ENCODE data around the gene TMSB15B. TPM values are rescaled to one million over a fixed set of nuclear protein-coding genes. Genes with fewer than 3 reads are reported as not detected.
"Not testable (repeated sequence)": the region's sequence is repeated elsewhere in the genome, so short reads cannot be mapped to it uniquely, and the experiment has no call there.

The TMSB15B gene
- total and polyA plus RNA-seq, 10 donors: 2.0 to 8.6 (median 4.0) TPM

GRCh38 chrX:103919270-103919637, 43.2 kb upstream of the TMSB15B start:
- TF ChIP-seq POLR2AphosphoS5 (IDR thresholded peaks at IDR 0.05) (no peak), CTCF (IDR thresholded peaks at IDR 0.05 in 8 of 11, conservative IDR thresholded peaks at IDR 0.05 in 3 of 11) (peak in 5 of 11 experiments; percentile 30 to 48 (median 38))
- intact Hi-C loops (cut with DNase I; ENCODE audit: low total_unique reads): no loop called here
- DNase-seq: no peak
- Histone ChIP-seq H3K9me3 (no peaks in the 10 kb centered on the region), H3K27me3 (replicated peaks in 1 of 7) (peaks cover 0 to 7% (median 0%) of the 10 kb centered on the region in 7 donors), H3K27ac (peak overlapping the region; percentile 1 to 86 (median 76)), H3K4me3 (peak overlapping the region; percentile 24 to 77 (median 50)), H3K4me1 (peaks cover 0 to 14% (median 3%) of the 10 kb centered on the region in 6 donors), H3K36me3 (no peaks in the 10 kb centered on the region)
- 0 to 31% (median 1%) methylated on average over 5 to 10 of the region's 10 CpGs for WGBS, 5 donors

- DNase-seq; H3K27ac ChIP-seq; H3K4me3 ChIP-seq; H3K27me3 ChIP-seq (replicated peaks in 1 of 7); intact Hi-C loops (cut with DNase I; ENCODE audit: low total_unique reads); H3K36me3 ChIP-seq; H3K9me3 ChIP-seq: not testable (repeated sequence)
- 56 to 81% (median 75%) methylated on average over 1 to 3 of the region's 3 CpGs for WGBS, 5 donors
- H3K4me1 ChIP-seq: peaks cover 0 to 14% (median 3%) of the 10 kb centered on the region in 6 donors
Measured at GRCh38 chrX:103920515-103920914, 41.9 kb upstream of the TMSB15B start.

- intact Hi-C loops (cut with DNase I; ENCODE audit: low total_unique reads): no loop called here
- no peak for DNase-seq
- no peak overlapping the region for H3K4me3 ChIP-seq
- no peak for TF ChIP-seq POLR2A (IDR thresholded peaks at IDR 0.05)
- no peak for TF ChIP-seq CTCF (IDR thresholded peaks at IDR 0.05 in 8 of 11, conservative IDR thresholded peaks at IDR 0.05 in 3 of 11)
- no peak for TF ChIP-seq POLR2AphosphoS5 (IDR thresholded peaks at IDR 0.05)
- 64 to 92% (median 73%) methylated on average over 3 to 4 of the region's 4 CpGs for WGBS, 5 donors
- no peaks in the 10 kb centered on the region for H3K4me1 ChIP-seq
- H3K9me3 ChIP-seq: no peaks in the 10 kb centered on the region
- no peaks in the 10 kb centered on the region for H3K36me3 ChIP-seq
- H3K27ac ChIP-seq: no peak overlapping the region
- peaks cover 0 to 14% (median 0%) of the 10 kb centered on the region in 7 donors for H3K27me3 ChIP-seq (replicated peaks in 1 of 7)
Measured at GRCh38 chrX:103927030-103927429, 35.4 kb upstream of the TMSB15B start.

GRCh38 chrX:103927633-103928032, 34.8 kb upstream of the TMSB15B start:
- DNase-seq: no peak
- Histone ChIP-seq H3K27me3 (replicated peaks in 1 of 7) (peaks cover 0 to 14% (median 0%) of the 10 kb centered on the region in 7 donors), H3K36me3 (no peaks in the 10 kb centered on the region), H3K9me3 (no peaks in the 10 kb centered on the region), H3K4me3 (no peak overlapping the region), H3K27ac (no peak overlapping the region), H3K4me1 (no peaks in the 10 kb centered on the region)
- 58 to 90% (median 82%) methylated on average over 4 of the region's 4 CpGs for WGBS, 5 donors
- intact Hi-C loops (cut with DNase I; ENCODE audit: low total_unique reads): no loop called here
- TF ChIP-seq POLR2AphosphoS5 (IDR thresholded peaks at IDR 0.05) (no peak), POLR2A (IDR thresholded peaks at IDR 0.05) (no peak), CTCF (IDR thresholded peaks at IDR 0.05 in 8 of 11, conservative IDR thresholded peaks at IDR 0.05 in 3 of 11) (no peak)

GRCh38 chrX:103932133-103932532, 30.3 kb upstream of the TMSB15B start:
- Histone ChIP-seq H3K9me3 (no peaks in the 10 kb centered on the region), H3K27ac (no peak overlapping the region), H3K4me1 (no peaks in the 10 kb centered on the region), H3K36me3 (no peaks in the 10 kb centered on the region), H3K4me3 (no peak overlapping the region), H3K27me3 (replicated peaks in 1 of 7) (no peaks in the 10 kb centered on the region)
- 68 to 79% (median 73%) methylated on average over 3 to 4 of the region's 4 CpGs for WGBS, 5 donors
- DNase-seq: no peak
- intact Hi-C loops (cut with DNase I; ENCODE audit: low total_unique reads): no loop called here
- no peak for TF ChIP-seq POLR2AphosphoS5 (IDR thresholded peaks at IDR 0.05)
- TF ChIP-seq CTCF (IDR thresholded peaks at IDR 0.05 in 8 of 11, conservative IDR thresholded peaks at IDR 0.05 in 3 of 11): no peak
- no peak for TF ChIP-seq POLR2A (IDR thresholded peaks at IDR 0.05)

- H3K36me3 ChIP-seq; DNase-seq; H3K4me3 ChIP-seq; H3K4me1 ChIP-seq; intact Hi-C loops (cut with DNase I; ENCODE audit: low total_unique reads); H3K27ac ChIP-seq; H3K9me3 ChIP-seq: not testable (repeated sequence)
- 73 to 82% (median 79%) methylated on average over 4 to 6 of the region's 6 CpGs; no CpG with 5 or more reads in 1 of the 5 donors for WGBS, 5 donors
- peaks cover 0 to 32% (median 0%) of the 10 kb centered on the region in 7 donors for H3K27me3 ChIP-seq (replicated peaks in 1 of 7)
Measured at GRCh38 chrX:103940257-103940656, 22.2 kb upstream of the TMSB15B start.
